Caco-2 (cell line): ENCODE results near the gene ETV7. TPM values are rescaled to one million over a fixed set of nuclear protein-coding genes. Genes with fewer than 3 reads are reported as not detected.

Experiments used
- BruUV-seq: library from RNA; stranded (reverse); fragments of 400-500 nt; replicated peaks from 2 replicates; lab custom pipeline; 2021; lab: Mats Ljungman, UMichigan
- CTCF ChIA-PET: fragments of 300-600 bp; sonication (Branson Sonifier 250); formaldehyde crosslinking; loops from one replicate; lab custom pipeline; 2022; ENCODE audit warnings: antibody characterized with exemption; lab: Charles Lee
- POLR2A ChIA-PET: fragments of 300-600 bp; sonication (Branson Sonifier 250); formaldehyde crosslinking; loops from one replicate; lab custom pipeline; 2022; ENCODE audit warnings: antibody characterized with exemption; lab: Charles Lee
- DNase-seq, 2 experiments: peaks; one replicate each; pipeline versions ENCODE4 v3.0.0 to v3.0.0-alpha.2; 2020 to 2022
- H3K27me3 ChIP-seq: replicated peaks from 2 replicates; pipeline ENCODE4 v1.6.0; 2011; ENCODE audit warnings: low read length; ENCODE audit not compliant: control insufficient read depth, insufficient read depth
- H3K36me3 ChIP-seq: 2 replicates; pipeline ENCODE4 v1.5.1; 2011; ENCODE audit warnings: low read length; ENCODE audit not compliant: control insufficient read depth, insufficient read depth
- H3K4me1 ChIP-seq: fragments of 250-450 bp; sonication (Bioruptor Pico); 2 replicates; pipeline ENCODE4 v1.5.1; 2020; ENCODE audit warnings: mild to moderate bottlenecking
- H3K4me3 ChIP-seq: 2 replicates; pipeline ENCODE4 v1.5.1; 2011; ENCODE audit warnings: low read depth, mild to moderate bottlenecking, control low read depth, low read length
- H3K9me3 ChIP-seq: fragments of 250-450 bp; sonication (Bioruptor Pico); 2 replicates; pipeline ENCODE4 v1.5.1; 2020; ENCODE audit warnings: mild to moderate bottlenecking, moderate library complexity
- H3K27ac Mint-ChIP-seq: one replicate; pipeline ENCODE4 v1.8.0; 2022; ENCODE audit warnings: mixed read lengths; ENCODE audit not compliant: unreplicated experiment
- H3K27me3 Mint-ChIP-seq: one replicate; pipeline ENCODE4 v1.8.0; 2022; ENCODE audit warnings: mixed read lengths; ENCODE audit not compliant: insufficient read depth, unreplicated experiment
- H3K36me3 Mint-ChIP-seq: one replicate; pipeline ENCODE4 v1.8.0; 2022; ENCODE audit warnings: mild to moderate bottlenecking, mixed read lengths; ENCODE audit not compliant: insufficient read depth, unreplicated experiment
- H3K4me1 Mint-ChIP-seq: one replicate; pipeline ENCODE4 v1.8.0; 2022; ENCODE audit warnings: low read depth, mixed read lengths; ENCODE audit not compliant: unreplicated experiment
- H3K4me3 Mint-ChIP-seq: one replicate; pipeline ENCODE4 v1.8.0; 2022; ENCODE audit warnings: mild to moderate bottlenecking, moderate library complexity, mixed read lengths; ENCODE audit not compliant: unreplicated experiment
- H3K9me3 Mint-ChIP-seq: one replicate; pipeline ENCODE4 v1.8.0; 2022; ENCODE audit warnings: mixed read lengths; ENCODE audit not compliant: unreplicated experiment
- CTCF ChIP-seq, 2 experiments: fragments of 200-600 bp in 1 of 2; IDR thresholded peaks; 1 replicate in 1 of 2; 2 replicates in 1 of 2; pipeline versions ENCODE4 v1.5.1 to v1.8.0; 2011 to 2022; ENCODE audit warnings: antibody characterized with exemption in 1 of 2, control low read depth in 1 of 2, inconsistent platforms in 1 of 2, low read depth in 1 of 2, low read length in 1 of 2, mild to moderate bottlenecking in 1 of 2, moderate library complexity in 1 of 2; ENCODE audit not compliant: insufficient read depth in 1 of 2, severe bottlenecking in 1 of 2, unreplicated experiment in 1 of 2
- intact Hi-C: fragments of 100-400 bp; cut with micrococcal nuclease; formaldehyde crosslinking; loops from one replicate; pipeline ENCODE4 v1.10.0; 2022; ENCODE audit not compliant: unreplicated experiment
- total RNA-seq: library from RNA; stranded (reverse); gene quantifications from 2 replicates; pipeline ENCODE4 v1.2.3, GENCODE V29; 2022

Gene ETV7
- total RNA-seq, 1 experiment from 2014 or later = 0.52 TPM

DNA sequence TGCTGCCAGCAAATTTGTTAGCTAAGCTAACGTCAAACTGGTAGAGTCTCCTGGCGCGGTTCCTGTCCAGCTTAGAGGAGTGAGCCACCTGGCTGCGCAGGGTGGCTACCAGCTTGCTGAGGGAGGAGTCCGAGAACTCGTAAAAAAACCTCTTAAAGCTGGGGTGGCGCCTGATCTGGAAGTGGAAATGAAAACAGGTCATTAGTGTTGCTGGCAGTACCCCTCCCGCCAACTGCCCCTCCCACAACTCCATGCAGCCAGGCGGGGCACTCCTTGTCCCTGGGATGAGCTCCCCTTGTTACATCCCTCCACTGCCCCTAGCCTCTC lies 68.1 kb downstream of the ETV7 start:
- no TSS peak for BruUV-seq
- CTCF ChIA-PET = interaction anchor here (1.6 to 2.6 kb wide), 2 partner anchors 17 to 21 kb away, joined by 4 to 18 read pairs; no protein-coding TSS in a partner anchor
- intact Hi-C loops = no loop called here
- Histone ChIP-seq H3K27me3 (no peaks in the 10 kb centered on the region), H3K36me3 (no peaks in the 10 kb centered on the region), H3K9me3 (no peaks in the 10 kb centered on the region), H3K4me1 (peaks cover 12% of the 10 kb centered on the region), H3K4me3 (no peak overlapping the region)
- Mint-ChIP-seq H3K36me3 (peaks cover 5% of the 10 kb centered on the region), H3K4me1 (peaks cover 9% of the 10 kb centered on the region), H3K4me3 (no peak overlapping the region), H3K27me3 (no peaks in the 10 kb centered on the region), H3K27ac (no peak overlapping the region), H3K9me3 (no peaks in the 10 kb centered on the region)
- DNase-seq = no peak
- TF ChIP-seq CTCF (IDR thresholded peaks at IDR 0.05; ENCODE audit: insufficient read depth in 1 of 2, low read depth in 1 of 2, low read length in 1 of 2, severe bottlenecking in 1 of 2, unreplicated experiment in 1 of 2) = no peak
- POLR2A ChIA-PET = no interaction called here

DNA sequence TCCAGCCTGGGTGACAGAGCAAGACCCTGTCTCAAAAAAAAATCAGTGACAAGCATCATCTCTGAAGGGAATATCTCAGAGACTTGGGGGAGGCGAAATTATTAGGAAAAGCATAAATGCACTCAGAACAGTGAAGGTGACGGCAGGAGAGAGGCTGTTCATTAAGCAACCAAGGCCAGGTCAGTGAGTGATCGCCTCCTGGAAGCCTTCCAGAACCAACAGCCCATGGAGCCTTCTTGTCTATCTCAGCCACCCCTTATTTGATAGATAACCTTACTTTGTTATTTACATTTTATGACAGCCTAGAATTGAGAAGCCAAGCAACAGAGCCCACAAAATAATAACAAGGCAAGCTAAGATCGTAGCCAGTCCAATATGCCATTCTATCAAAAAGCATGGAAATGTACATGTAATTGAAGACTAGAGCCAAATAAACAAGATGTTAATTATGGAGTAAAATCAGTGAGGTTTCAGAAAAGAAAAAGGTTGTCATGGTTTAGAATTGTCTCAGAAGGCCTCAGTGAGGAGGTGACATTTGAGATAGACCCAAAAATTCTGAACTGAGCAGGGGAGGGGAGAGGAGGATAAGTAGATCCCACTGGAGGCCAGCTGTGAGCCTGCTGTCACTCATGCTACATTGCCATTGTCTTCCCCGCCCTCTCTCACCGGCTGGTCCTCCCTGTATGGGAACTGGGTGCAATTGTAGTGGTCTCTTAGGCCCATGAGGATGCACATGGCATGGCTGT lies 68.6 kb downstream of the ETV7 start:
- Histone ChIP-seq H3K4me1 (peaks cover 18% of the 10 kb centered on the region), H3K9me3 (no peaks in the 10 kb centered on the region), H3K27me3 (no peaks in the 10 kb centered on the region), H3K36me3 (no peaks in the 10 kb centered on the region), H3K4me3 (no peak overlapping the region)
- no peak for DNase-seq
- no peak for TF ChIP-seq CTCF (IDR thresholded peaks at IDR 0.05; ENCODE audit: insufficient read depth in 1 of 2, low read depth in 1 of 2, low read length in 1 of 2, severe bottlenecking in 1 of 2, unreplicated experiment in 1 of 2)
- no peaks in the 10 kb centered on the region for H3K9me3 Mint-ChIP-seq
- intact Hi-C loops = no loop called here
- H3K27me3 Mint-ChIP-seq = no peaks in the 10 kb centered on the region
- no peak overlapping the region for H3K4me3 Mint-ChIP-seq
- ChIA-PET CTCF (interaction anchor here (2.6 kb wide), 1 partner anchor 17 kb away, joined by 18 read pairs; no protein-coding TSS in a partner anchor), POLR2A (no interaction called here)
- H3K4me1 Mint-ChIP-seq = peaks cover 14% of the 10 kb centered on the region
- H3K36me3 Mint-ChIP-seq = peaks cover 5% of the 10 kb centered on the region
- no peak overlapping the region for H3K27ac Mint-ChIP-seq
- no TSS peak for BruUV-seq

DNA sequence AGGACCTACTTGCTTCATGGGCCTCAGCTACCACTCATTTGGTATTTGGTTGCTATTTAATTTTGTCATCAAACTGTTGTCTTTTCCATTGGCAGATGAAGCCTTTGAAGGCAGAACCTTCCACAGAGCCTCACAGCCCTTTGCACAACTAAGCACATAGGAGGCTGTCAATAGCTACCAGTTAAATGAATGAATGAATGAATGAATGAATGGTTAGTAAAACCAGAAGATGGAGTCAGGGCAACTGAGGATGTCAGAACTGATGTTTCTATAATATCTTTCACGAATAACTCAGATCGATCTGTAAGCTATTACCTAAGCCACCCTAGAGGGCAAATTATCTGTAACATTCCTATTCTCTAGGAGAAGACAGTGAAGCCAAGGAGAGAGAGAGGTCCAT lies 69.8 kb downstream of the ETV7 start:
- no peak for TF ChIP-seq CTCF (IDR thresholded peaks at IDR 0.05; ENCODE audit: insufficient read depth in 1 of 2, low read depth in 1 of 2, low read length in 1 of 2, severe bottlenecking in 1 of 2, unreplicated experiment in 1 of 2)
- no peaks in the 10 kb centered on the region for H3K36me3 ChIP-seq
- H3K4me3 ChIP-seq = no peak overlapping the region
- no TSS peak for BruUV-seq
- H3K4me3 Mint-ChIP-seq = no peak overlapping the region
- ChIA-PET POLR2A (no interaction called here), CTCF (no interaction called here)
- no peaks in the 10 kb centered on the region for H3K27me3 ChIP-seq
- peaks cover 5% of the 10 kb centered on the region for H3K36me3 Mint-ChIP-seq
- H3K4me1 Mint-ChIP-seq = peaks cover 16% of the 10 kb centered on the region
- no peaks in the 10 kb centered on the region for H3K9me3 ChIP-seq
- H3K27ac Mint-ChIP-seq = no peak overlapping the region
- no peaks in the 10 kb centered on the region for H3K9me3 Mint-ChIP-seq
- no peak for DNase-seq
- H3K4me1 ChIP-seq = peaks cover 30% of the 10 kb centered on the region
- H3K27me3 Mint-ChIP-seq = no peaks in the 10 kb centered on the region
- intact Hi-C loops = no loop called here

Other genes with a start within 250 kb of the ETV7 start
- 41.4 and 44.4 TPM in 2 replicates for gene BRPF3, start 190.9 kb downstream of the ETV7 start, total RNA-seq
- gene PNPLA1, start 117.6 kb downstream of the ETV7 start, total RNA-seq = 0.19 and 0.25 TPM in 2 replicates
- gene BNIP5, start 50.8 kb downstream of the ETV7 start, total RNA-seq = 0.50 and 0.53 TPM in 2 replicates
- not detected in 2 replicates for gene PXT1, start 55.2 kb upstream of the ETV7 start, total RNA-seq
- 28.1 and 32.4 TPM in 2 replicates for gene KCTD20, start 55.3 kb upstream of the ETV7 start, total RNA-seq
- 27.5 and 30.8 TPM in 2 replicates for gene STK38, start 159.8 kb upstream of the ETV7 start, total RNA-seq
- 422 and 425 TPM in 2 replicates for gene SRSF3, start 206.7 kb upstream of the ETV7 start, total RNA-seq